ENCODE data around the gene ZNF484.
"Not testable (repeated sequence)": the region's sequence is repeated elsewhere in the genome, so short reads cannot be mapped to it uniquely, and the experiment has no call there.

The ZNF484 gene

DNA sequence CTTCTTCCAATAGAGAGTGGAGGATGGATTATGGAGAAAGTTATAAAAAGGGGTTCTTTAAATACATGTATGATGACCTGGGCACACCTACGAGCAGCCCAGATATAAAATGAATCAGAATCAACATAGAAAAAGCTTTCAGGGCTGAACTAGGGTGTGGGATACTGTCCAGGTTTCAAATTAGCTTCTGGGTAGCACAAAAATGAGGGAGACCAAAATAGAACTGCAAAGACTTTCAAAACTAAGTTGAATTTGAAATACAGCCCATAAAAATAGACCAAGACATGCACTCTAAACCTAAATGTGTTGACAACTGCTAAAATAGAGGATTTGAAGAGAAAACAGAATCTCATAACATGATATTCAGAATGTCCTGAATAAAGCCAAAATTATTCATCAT, 17.0 kb downstream of the ZNF484 start:
- peaks cover 8% of the 10 kb centered on the region for H3K36me3 ChIP-seq (ENCODE audit: control insufficient read depth, insufficient read depth, low read length)
- H3K9me3 ChIP-seq (ENCODE audit: control insufficient read depth, low read length) = no peaks in the 10 kb centered on the region
- no peak overlapping the region for H3K27ac ChIP-seq (ENCODE audit: insufficient read depth, low read depth, low read length, poor library complexity, severe bottlenecking)
- H3K4me3 ChIP-seq (ENCODE audit: insufficient read depth, low read depth, low read length) = no peak overlapping the region
- WGBS, 2 experiments = 90 to 94% methylated on average over 1 of the region's 1 CpG
- H3K27me3 ChIP-seq (ENCODE audit: control insufficient read depth, insufficient read depth, low read length, poor library complexity, severe bottlenecking) = no peaks in the 10 kb centered on the region
- no peaks in the 10 kb centered on the region for H3K4me1 ChIP-seq (ENCODE audit: control insufficient read depth, insufficient read depth, low read length)

DNA sequence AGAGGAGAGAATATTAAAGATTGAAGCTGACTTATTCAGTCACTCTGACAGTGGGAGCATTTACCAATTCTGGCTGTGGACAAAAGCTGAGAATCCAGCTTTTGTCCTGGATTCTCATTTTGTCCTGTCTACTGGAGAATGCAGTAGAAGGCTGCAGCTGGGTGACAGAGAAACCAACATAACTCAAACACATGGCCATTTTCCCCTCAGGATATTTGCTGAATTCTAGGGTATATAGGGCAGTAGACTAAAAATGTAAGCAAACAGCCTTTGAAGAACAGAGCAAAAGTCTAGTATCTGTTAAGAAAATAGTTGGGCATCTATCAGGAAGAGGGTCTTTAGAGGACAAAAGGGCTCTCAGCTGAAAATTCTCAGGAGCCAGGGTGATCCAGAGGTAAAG, 20.6 kb downstream of the ZNF484 start:
- peaks cover 34% of the 10 kb centered on the region for H3K36me3 ChIP-seq (ENCODE audit: control insufficient read depth, insufficient read depth, low read length)
- H3K4me3 ChIP-seq (ENCODE audit: insufficient read depth, low read depth, low read length) = no peak overlapping the region
- H3K9me3 ChIP-seq (ENCODE audit: control insufficient read depth, low read length) = no peaks in the 10 kb centered on the region
- no peak overlapping the region for H3K27ac ChIP-seq (ENCODE audit: insufficient read depth, low read depth, low read length, poor library complexity, severe bottlenecking)
- H3K27me3 ChIP-seq (ENCODE audit: control insufficient read depth, insufficient read depth, low read length, poor library complexity, severe bottlenecking) = no peaks in the 10 kb centered on the region
- H3K4me1 ChIP-seq (ENCODE audit: control insufficient read depth, insufficient read depth, low read length) = no peaks in the 10 kb centered on the region

DNA sequence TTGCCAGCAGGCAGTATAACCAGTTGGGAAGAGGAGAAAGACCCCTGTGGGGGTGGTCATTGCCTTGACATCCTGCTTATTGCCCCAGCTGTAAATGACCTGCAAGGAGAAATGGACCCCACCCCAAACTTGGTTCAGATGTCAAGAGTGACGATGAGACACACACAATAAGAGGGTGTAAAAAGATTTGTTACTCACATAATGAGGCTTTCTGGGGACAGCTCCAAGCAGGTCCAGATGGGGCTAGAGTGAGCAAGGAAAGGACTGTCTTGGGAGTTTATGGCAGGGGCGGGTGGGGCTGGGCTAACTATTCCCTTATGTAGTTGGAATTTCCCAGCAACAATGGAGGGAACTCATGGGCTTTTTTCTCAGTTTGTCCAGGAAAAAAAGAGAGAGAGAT, 24.1 kb downstream of the ZNF484 start:
- Histone ChIP-seq H3K27ac (ENCODE audit: insufficient read depth, low read depth, low read length, poor library complexity, severe bottlenecking) (no peak overlapping the region), H3K9me3 (ENCODE audit: control insufficient read depth, low read length) (no peaks in the 10 kb centered on the region), H3K36me3 (ENCODE audit: control insufficient read depth, insufficient read depth, low read length) (peaks cover 48% of the 10 kb centered on the region), H3K4me1 (ENCODE audit: control insufficient read depth, insufficient read depth, low read length) (no peaks in the 10 kb centered on the region), H3K4me3 (ENCODE audit: insufficient read depth, low read depth, low read length) (no peak overlapping the region), H3K27me3 (ENCODE audit: control insufficient read depth, insufficient read depth, low read length, poor library complexity, severe bottlenecking) (no peaks in the 10 kb centered on the region)
- 48% methylated on average over 2 of the region's 2 CpGs for WGBS, 2 experiments

DNA sequence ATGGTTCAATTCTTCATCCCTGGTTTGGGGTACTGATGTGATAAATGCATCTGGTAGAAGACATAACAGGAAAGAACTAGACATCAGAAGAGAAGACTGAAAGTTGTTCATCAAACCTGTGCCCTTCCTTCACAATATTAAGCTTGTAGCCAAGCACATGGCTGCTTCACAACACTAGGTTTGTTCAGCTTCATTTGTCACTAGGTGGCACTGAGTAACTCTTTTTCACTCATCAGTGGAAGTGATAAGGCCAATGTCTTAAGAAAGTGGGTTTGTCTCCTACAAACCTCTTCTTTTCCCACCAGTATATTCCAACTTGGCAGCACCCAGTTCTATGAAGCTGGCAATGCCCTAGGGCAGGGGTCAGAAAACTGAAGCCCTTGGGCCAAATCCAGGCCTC, 26.9 kb downstream of the ZNF484 start:
- Histone ChIP-seq H3K27me3 (ENCODE audit: control insufficient read depth, insufficient read depth, low read length, poor library complexity, severe bottlenecking) (no peaks in the 10 kb centered on the region), H3K4me1 (ENCODE audit: control insufficient read depth, insufficient read depth, low read length) (no peaks in the 10 kb centered on the region), H3K27ac (ENCODE audit: insufficient read depth, low read depth, low read length, poor library complexity, severe bottlenecking) (no peak overlapping the region), H3K9me3 (ENCODE audit: control insufficient read depth, low read length) (peaks cover 9% of the 10 kb centered on the region), H3K36me3 (ENCODE audit: control insufficient read depth, insufficient read depth, low read length) (peaks cover 74% of the 10 kb centered on the region), H3K4me3 (ENCODE audit: insufficient read depth, low read depth, low read length) (no peak overlapping the region)

DNA sequence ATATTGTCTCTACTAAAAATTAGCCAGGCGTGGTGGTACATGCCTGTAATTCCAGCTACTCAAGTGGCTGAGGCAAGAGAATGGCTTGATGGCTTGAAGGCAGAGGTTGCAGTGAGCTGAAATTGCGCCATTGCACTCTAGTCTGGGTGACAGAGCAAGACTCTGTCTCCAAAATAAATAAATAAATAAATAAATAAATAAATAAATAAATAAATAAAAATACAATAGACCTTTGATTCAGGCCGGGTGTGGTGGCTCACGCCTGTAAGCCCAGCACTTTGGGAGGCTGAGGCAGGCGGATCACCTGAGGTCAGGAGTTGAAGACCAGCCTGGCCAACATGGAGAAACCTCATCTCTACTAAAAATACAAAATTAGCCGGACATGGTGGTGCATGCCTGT, 29.1 kb downstream of the ZNF484 start:
- H3K4me1 ChIP-seq (ENCODE audit: control insufficient read depth, insufficient read depth, low read length); H3K4me3 ChIP-seq (ENCODE audit: insufficient read depth, low read depth, low read length); H3K27ac ChIP-seq (ENCODE audit: insufficient read depth, low read depth, low read length, poor library complexity, severe bottlenecking); H3K27me3 ChIP-seq (ENCODE audit: control insufficient read depth, insufficient read depth, low read length, poor library complexity, severe bottlenecking); H3K9me3 ChIP-seq (ENCODE audit: control insufficient read depth, low read length): not testable (repeated sequence)
- 78 to 88% methylated on average over 5 to 6 of the region's 6 CpGs for WGBS, 2 experiments
- H3K36me3 ChIP-seq (ENCODE audit: control insufficient read depth, insufficient read depth, low read length) = peaks cover 66% of the 10 kb centered on the region

DNA sequence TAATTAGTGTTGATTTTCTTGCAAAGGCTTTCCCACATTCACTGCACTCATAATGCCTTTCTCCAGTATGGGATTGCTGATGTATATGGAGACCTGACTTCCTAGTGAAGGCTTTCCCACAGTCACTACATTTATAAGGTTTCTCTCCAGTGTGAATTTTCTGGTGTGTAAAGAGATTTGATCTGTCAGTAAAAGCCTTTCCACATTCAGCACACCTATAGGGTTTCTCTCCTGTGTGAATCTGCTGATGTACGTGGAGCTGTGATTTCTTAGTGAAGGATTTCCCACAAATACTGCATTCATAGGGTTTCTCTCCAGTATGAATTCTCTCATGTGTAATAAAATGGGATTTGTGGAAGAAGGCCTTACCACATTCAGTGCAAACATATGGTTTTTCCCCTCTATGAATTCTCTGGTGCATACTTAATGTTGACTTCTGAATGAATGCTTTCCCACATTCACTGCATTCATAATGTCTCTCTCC, 31.1 kb downstream of the ZNF484 start:
- Histone ChIP-seq H3K9me3 (ENCODE audit: control insufficient read depth, low read length) (peaks cover 9% of the 10 kb centered on the region), H3K27me3 (ENCODE audit: control insufficient read depth, insufficient read depth, low read length, poor library complexity, severe bottlenecking) (no peaks in the 10 kb centered on the region), H3K36me3 (ENCODE audit: control insufficient read depth, insufficient read depth, low read length) (peaks cover 55% of the 10 kb centered on the region), H3K4me1 (ENCODE audit: control insufficient read depth, insufficient read depth, low read length) (no peaks in the 10 kb centered on the region), H3K4me3 (ENCODE audit: insufficient read depth, low read depth, low read length) (no peak overlapping the region), H3K27ac (ENCODE audit: insufficient read depth, low read depth, low read length, poor library complexity, severe bottlenecking) (no peak overlapping the region)
- WGBS, 2 experiments = 86% methylated on average over 1 of the region's 1 CpG; no CpG with 5 or more reads in 1 of the 2 experiments

DNA sequence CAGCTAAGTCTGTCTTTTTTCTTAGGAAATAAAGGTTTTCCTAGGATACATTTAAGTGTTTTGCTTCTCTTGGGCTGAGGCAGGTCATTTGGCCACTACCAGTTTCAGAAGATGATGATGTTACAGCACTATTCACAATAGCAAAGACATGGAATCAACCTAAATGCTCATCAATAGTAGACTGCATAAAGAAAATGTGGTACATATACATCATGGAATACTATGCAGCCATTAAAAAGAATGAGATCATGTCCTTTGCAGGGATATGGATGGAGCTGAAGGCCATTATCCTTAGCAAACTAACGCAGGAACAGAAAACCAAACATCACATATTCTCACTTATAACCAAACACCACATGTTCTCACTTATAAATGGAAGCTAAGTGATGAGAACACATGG, 39.4 kb downstream of the ZNF484 start:
- H3K36me3 ChIP-seq (ENCODE audit: control insufficient read depth, insufficient read depth, low read length); H3K9me3 ChIP-seq (ENCODE audit: control insufficient read depth, low read length); H3K4me1 ChIP-seq (ENCODE audit: control insufficient read depth, insufficient read depth, low read length); H3K4me3 ChIP-seq (ENCODE audit: insufficient read depth, low read depth, low read length); H3K27me3 ChIP-seq (ENCODE audit: control insufficient read depth, insufficient read depth, low read length, poor library complexity, severe bottlenecking); H3K27ac ChIP-seq (ENCODE audit: insufficient read depth, low read depth, low read length, poor library complexity, severe bottlenecking): not testable (repeated sequence)
- WGBS, 2 experiments = 80 to 90% methylated on average over 1 of the region's 1 CpG

DNA sequence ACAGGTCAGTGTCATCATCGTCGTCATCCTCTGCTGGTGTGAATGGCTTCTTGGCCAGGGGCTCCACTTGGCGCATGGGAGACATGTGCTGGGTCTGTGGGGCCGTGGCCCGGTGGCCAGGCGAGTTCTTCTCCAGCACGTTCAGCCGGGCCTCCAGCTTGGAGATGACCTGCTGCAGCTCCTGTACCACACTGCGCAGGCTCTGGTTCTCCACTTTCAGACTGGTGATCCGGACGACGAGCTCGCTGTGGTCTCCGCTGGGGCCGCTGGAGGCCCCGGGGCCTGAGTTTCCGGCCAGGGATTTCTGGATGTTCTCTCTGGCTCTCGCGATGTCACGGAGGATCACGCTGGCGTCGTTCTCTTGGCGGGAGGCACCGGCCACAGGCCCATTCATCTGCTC, 40.6 kb downstream of the ZNF484 start:
- 89 to 91% methylated on average over 25 of the region's 25 CpGs for WGBS, 2 experiments
- H3K36me3 ChIP-seq (ENCODE audit: control insufficient read depth, insufficient read depth, low read length) = no peaks in the 10 kb centered on the region

DNA sequence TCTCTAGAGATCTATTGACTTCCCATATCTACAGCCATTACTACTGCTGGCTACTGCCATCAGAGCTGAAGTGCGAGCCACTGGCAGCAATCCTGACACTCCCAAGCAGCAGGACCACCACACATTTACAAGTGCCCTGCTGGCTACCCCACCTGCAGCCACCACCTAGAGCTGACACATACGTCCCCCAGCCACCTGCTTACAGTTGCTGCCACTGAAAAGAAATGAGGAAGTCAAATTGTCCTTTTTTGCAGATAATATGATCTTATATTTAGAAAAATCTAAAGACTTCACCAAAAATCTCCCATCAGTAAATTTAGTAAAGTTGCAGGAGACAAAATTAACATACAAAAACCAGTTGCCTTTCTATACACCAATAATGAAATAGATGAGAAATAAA, 48.4 kb downstream of the ZNF484 start:
- 79 to 83% methylated on average over 2 of the region's 2 CpGs for WGBS, 2 experiments
- no peaks in the 10 kb centered on the region for H3K9me3 ChIP-seq (ENCODE audit: control insufficient read depth, low read length)
- no peak overlapping the region for H3K27ac ChIP-seq (ENCODE audit: insufficient read depth, low read depth, low read length, poor library complexity, severe bottlenecking)

More for the DNA sequence above, 40.6 kb downstream of the ZNF484 start:
- Histone ChIP-seq H3K9me3 (ENCODE audit: control insufficient read depth, low read length) (no peaks in the 10 kb centered on the region), H3K27me3 (ENCODE audit: control insufficient read depth, insufficient read depth, low read length, poor library complexity, severe bottlenecking) (no peaks in the 10 kb centered on the region), H3K27ac (ENCODE audit: insufficient read depth, low read depth, low read length, poor library complexity, severe bottlenecking) (no peak overlapping the region), H3K4me3 (ENCODE audit: insufficient read depth, low read depth, low read length) (no peak overlapping the region), H3K4me1 (ENCODE audit: control insufficient read depth, insufficient read depth, low read length) (no peaks in the 10 kb centered on the region)

DNA sequence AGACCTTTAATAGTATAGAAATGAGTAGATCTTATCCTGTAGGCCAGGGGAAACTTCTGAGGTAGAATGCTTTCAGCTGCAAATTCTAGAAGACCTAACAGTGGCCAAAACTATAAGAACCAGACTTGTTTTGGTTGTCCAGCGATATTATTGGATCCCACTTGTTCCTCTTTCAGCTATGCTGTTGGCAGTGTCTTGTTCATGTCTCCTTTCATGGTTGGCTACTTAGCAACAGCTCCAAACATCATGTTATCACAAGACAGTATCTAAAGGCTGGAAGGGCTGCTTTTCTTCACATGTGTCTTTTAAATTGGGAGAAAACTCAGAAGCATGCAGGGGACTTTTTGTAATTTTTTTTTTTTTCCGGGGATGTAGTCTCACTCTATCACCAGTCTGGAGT, 52.8 kb downstream of the ZNF484 start:
- not testable (repeated sequence) for H3K27ac ChIP-seq (ENCODE audit: insufficient read depth, low read depth, low read length, poor library complexity, severe bottlenecking); H3K36me3 ChIP-seq (ENCODE audit: control insufficient read depth, insufficient read depth, low read length); H3K9me3 ChIP-seq (ENCODE audit: control insufficient read depth, low read length); H3K4me1 ChIP-seq (ENCODE audit: control insufficient read depth, insufficient read depth, low read length); H3K4me3 ChIP-seq (ENCODE audit: insufficient read depth, low read depth, low read length); H3K27me3 ChIP-seq (ENCODE audit: control insufficient read depth, insufficient read depth, low read length, poor library complexity, severe bottlenecking)
- WGBS, 2 experiments = 96 to 100% methylated on average over 2 of the region's 2 CpGs

More for the DNA sequence above, 48.4 kb downstream of the ZNF484 start:
- Histone ChIP-seq H3K36me3 (ENCODE audit: control insufficient read depth, insufficient read depth, low read length) (no peaks in the 10 kb centered on the region), H3K4me3 (ENCODE audit: insufficient read depth, low read depth, low read length) (no peak overlapping the region), H3K4me1 (ENCODE audit: control insufficient read depth, insufficient read depth, low read length) (no peaks in the 10 kb centered on the region), H3K27me3 (ENCODE audit: control insufficient read depth, insufficient read depth, low read length, poor library complexity, severe bottlenecking) (no peaks in the 10 kb centered on the region)

DNA sequence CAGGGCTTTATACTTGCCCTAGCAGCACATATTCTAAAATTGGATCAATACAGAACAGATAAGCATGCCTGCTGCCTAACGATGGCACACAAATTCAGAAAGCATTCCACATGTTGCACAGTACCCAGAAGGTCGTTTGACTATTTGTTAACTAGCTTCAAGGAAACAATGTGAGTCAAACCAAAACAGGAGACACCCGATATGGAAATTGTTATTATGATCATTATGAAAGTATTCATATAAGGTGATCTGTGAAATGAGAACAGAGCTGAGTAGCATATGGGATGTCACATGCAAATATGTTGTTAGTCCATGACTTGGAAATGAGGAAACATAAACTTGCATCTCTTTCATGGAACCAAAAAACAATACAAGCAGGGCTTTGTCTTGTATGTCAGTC, 56.9 kb downstream of the ZNF484 start:
- Histone ChIP-seq H3K9me3 (ENCODE audit: control insufficient read depth, low read length) (no peaks in the 10 kb centered on the region), H3K4me3 (ENCODE audit: insufficient read depth, low read depth, low read length) (no peak overlapping the region), H3K4me1 (ENCODE audit: control insufficient read depth, insufficient read depth, low read length) (no peaks in the 10 kb centered on the region), H3K36me3 (ENCODE audit: control insufficient read depth, insufficient read depth, low read length) (no peaks in the 10 kb centered on the region), H3K27ac (ENCODE audit: insufficient read depth, low read depth, low read length, poor library complexity, severe bottlenecking) (no peak overlapping the region), H3K27me3 (ENCODE audit: control insufficient read depth, insufficient read depth, low read length, poor library complexity, severe bottlenecking) (peaks cover 5% of the 10 kb centered on the region)
- 84 to 86% methylated on average over 3 of the region's 3 CpGs for WGBS, 2 experiments

All from ectodermal cell (in vitro differentiated cells).